Vagina (tissue), 2 donors: Measurements from ENCODE around the gene GTPBP6. TPM values are rescaled to one million over a fixed set of nuclear protein-coding genes. Genes with fewer than 3 reads are reported as not detected.
"Not testable (repeated sequence)": the region's sequence is repeated elsewhere in the genome, so short reads cannot be mapped to it uniquely, and the experiment has no call there.

ENCODE experiments used
- DNase-seq, 2 donors: peaks; one replicate each; pipeline ENCODE4 v3.0.0-alpha.2; 2017; ENCODE audit errors: extremely low spot score in 2 of 2
- H3K27ac ChIP-seq: fragments of 200-600 bp; sonication (generic); one replicate; pipeline ENCODE4 v1.5.1; 2019
- H3K27me3 ChIP-seq: fragments of 200-600 bp; sonication (generic); one replicate; pipeline ENCODE4 v1.5.1; 2019
- H3K36me3 ChIP-seq, 2 donors: fragments of 200-600 bp; sonication (generic); one replicate each; pipeline ENCODE4 v1.5.1; 2017 to 2019
- H3K4me1 ChIP-seq: fragments of 200-600 bp; sonication (generic); one replicate; pipeline ENCODE4 v1.5.1; 2019
- H3K4me3 ChIP-seq, 2 donors: fragments of 200-600 bp; sonication (generic); 1 replicate in 1 of 2; 2 replicates in 1 of 2; pipeline ENCODE4 v1.5.1; 2016 to 2019
- H3K9me3 ChIP-seq: fragments of 200-600 bp; sonication (generic); one replicate; pipeline ENCODE4 v1.5.1; 2019
- POLR2A ChIP-seq, 2 donors: fragments of 450-650 bp; IDR thresholded peaks; one replicate each; pipeline ENCODE4 v1.6.1; 2017; ENCODE audit warnings: antibody characterized with exemption in 2 of 2, mild to moderate bottlenecking in 2 of 2, moderate library complexity in 2 of 2
- POLR2AphosphoS5 ChIP-seq, 2 donors: sonication (generic); formaldehyde crosslinking; IDR thresholded peaks; one replicate each; pipeline ENCODE4 v1.9.0; 2017; ENCODE audit warnings: antibody characterized with exemption in 2 of 2, mild to moderate bottlenecking in 2 of 2, low read depth in 1 of 2; ENCODE audit not compliant: insufficient read depth in 1 of 2
- intact Hi-C: fragments of 100-400 bp; cut with DNase I; formaldehyde crosslinking; loops from one replicate; pipeline ENCODE4 v1.15.1; 2023
- total RNA-seq: library from RNA; depleted of rRNA; stranded (reverse); fragments of >200 nt; gene quantifications from one replicate; pipeline ENCODE4 v1.2.3, GENCODE V29; 2016
- TF ChIP-seq, protein P1 (sequence below), 3 experiments: fragments of 450-650 bp in 2 of 3; fragments of 200-600 bp in 1 of 3; sonication (generic) in 1 of 3; IDR thresholded peaks; one replicate each; pipeline ENCODE4 v1.5.1; 2017 to 2019; ENCODE audit warnings: antibody characterized with exemption in 3 of 3, mild to moderate bottlenecking in 2 of 3, moderate library complexity in 2 of 3

Gene GTPBP6
- total RNA-seq, 1 donor from 2014 or later, result 30.9 TPM

DNA sequence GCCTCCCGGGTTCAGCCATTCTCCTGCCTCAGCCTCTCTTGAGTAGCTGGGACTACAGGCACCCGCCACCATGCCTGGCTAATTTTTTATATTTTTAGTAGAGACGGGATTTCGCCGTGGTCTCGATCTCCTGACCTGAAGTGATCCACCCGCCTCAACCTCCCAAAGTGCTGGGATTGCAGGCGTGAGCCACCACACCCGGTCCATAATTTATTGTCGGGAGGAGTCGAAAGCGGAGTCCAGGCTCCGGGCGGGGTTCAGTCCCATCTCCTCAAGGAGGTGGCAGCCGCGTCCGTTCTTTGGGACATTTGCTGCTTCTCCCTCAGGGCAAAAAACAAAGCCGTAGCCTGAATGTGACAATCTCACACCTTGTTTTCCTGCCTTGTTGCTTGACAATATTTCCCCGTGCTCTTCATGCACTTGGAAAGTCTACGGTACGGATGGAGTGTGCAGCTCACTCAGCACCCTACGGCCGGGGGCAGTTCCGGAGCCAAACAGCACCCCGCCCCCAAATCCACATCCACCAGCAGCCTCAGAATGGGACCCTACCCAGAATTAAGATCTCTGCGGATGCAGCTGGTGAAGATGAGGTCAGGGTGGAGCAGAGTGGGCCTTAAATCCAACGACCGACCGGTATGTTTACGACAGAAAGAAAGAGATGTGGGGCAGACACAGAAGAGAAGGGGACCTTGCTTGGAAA, 9.6 kb downstream of the GTPBP6 start:
- TF ChIP-seq POLR2A (IDR thresholded peaks at IDR 0.05), result no peak
- TF ChIP-seq POLR2AphosphoS5 (IDR thresholded peaks at IDR 0.05; ENCODE audit: insufficient read depth in 1 of 2, low read depth in 1 of 2), result no peak

DNA sequence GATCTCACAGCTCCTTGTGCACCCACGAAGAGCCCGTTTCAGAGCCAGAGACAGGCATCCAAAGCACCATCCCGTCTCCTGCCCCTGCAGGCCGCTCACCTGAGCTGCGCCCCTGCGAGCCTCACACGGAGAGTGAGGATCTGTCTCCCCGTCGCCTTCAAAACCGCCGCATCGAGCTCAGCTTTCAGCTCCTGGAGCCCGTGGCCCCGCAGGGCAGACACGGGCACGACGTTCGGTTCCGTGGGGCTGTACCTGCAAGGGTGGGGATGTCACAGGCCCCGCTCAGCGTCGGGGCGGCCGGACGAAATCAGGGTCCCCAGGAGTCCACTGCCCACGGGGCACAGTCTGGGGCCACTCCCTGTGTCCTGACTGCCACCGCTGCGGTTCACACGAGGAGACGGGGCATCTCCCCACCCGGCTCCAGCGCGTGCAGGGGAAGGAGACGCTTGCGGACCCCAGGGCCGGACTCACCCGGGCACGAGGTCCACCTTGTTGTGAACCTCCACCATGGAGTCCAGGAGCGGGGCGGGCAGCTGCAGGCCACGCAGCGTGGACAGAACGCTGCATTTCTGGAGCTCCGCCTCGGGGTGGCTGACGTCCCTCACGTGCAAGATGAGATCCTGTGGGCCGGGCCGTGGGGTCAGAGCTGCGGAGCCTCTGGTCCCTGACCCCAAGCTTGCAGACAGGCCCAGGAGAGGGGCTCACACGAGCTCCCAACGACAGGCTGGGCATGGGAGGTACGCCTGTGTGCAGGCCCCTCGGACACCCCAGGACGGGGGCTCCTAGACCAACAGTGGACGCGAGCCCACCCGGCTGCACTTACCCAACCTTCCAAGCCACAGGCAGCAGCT, 11.1 kb downstream of the GTPBP6 start:
- Histone ChIP-seq H3K9me3 (no peaks in the 10 kb centered on the region), H3K4me1 (no peaks in the 10 kb centered on the region), H3K27me3 (no peaks in the 10 kb centered on the region), H3K4me3 (no peak overlapping the region), H3K36me3 (peaks cover 3 to 74% of the 10 kb centered on the region in 2 donors), H3K27ac (no peak overlapping the region)
- intact Hi-C loops, result no loop called here
- DNase-seq, result no peak
- no peak for TF ChIP-seq POLR2AphosphoS5 (IDR thresholded peaks at IDR 0.05; ENCODE audit: insufficient read depth in 1 of 2, low read depth in 1 of 2)
- TF ChIP-seq, protein P1, sequence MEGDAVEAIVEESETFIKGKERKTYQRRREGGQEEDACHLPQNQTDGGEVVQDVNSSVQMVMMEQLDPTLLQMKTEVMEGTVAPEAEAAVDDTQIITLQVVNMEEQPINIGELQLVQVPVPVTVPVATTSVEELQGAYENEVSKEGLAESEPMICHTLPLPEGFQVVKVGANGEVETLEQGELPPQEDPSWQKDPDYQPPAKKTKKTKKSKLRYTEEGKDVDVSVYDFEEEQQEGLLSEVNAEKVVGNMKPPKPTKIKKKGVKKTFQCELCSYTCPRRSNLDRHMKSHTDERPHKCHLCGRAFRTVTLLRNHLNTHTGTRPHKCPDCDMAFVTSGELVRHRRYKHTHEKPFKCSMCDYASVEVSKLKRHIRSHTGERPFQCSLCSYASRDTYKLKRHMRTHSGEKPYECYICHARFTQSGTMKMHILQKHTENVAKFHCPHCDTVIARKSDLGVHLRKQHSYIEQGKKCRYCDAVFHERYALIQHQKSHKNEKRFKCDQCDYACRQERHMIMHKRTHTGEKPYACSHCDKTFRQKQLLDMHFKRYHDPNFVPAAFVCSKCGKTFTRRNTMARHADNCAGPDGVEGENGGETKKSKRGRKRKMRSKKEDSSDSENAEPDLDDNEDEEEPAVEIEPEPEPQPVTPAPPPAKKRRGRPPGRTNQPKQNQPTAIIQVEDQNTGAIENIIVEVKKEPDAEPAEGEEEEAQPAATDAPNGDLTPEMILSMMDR (IDR thresholded peaks at IDR 0.05), result no peak
- TF ChIP-seq POLR2A (IDR thresholded peaks at IDR 0.05), result no peak

More for the DNA sequence above, 9.6 kb downstream of the GTPBP6 start:
- no peak for DNase-seq
- peaks cover 3 to 74% of the 10 kb centered on the region in 2 donors for H3K36me3 ChIP-seq
- intact Hi-C loops, result no loop called here
- H3K27me3 ChIP-seq, result no peaks in the 10 kb centered on the region
- H3K4me3 ChIP-seq, result no peak overlapping the region
- no peaks in the 10 kb centered on the region for H3K4me1 ChIP-seq
- no peak overlapping the region for H3K27ac ChIP-seq
- H3K9me3 ChIP-seq, result no peaks in the 10 kb centered on the region

DNA sequence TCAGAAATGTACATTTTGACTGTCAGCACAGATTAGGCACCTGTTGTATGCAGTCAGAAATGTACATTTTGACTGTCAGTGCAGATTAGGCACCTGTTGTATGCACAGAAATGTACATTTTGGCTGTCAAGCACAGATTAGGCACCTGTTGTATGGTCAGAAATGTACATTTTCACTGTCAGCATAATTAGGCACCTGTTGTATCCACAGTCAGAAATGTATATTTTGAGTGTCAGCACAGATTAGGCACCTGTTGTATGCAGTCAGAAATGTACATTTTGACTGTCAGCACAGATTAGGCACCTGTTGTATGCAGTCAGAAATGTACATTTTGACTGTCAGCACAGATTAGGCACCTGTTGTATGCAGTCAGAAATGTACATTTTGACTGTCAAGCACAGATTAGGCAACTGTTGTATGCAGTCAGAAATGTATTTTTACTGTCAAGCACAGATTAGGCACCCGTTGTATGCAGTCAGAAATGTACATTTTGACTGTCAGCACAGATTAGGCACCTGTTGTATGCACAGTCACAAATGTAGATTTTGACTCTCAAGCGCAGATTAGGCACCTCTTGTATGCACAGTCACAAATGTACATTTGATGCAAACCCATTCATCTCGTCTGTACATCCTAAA, 11.9 kb downstream of the GTPBP6 start:
- H3K27me3 ChIP-seq, H3K9me3 ChIP-seq, H3K4me3 ChIP-seq, H3K4me1 ChIP-seq, intact Hi-C loops, DNase-seq, H3K27ac ChIP-seq: not testable (repeated sequence)
- H3K36me3 ChIP-seq, result peaks cover 3 to 74% of the 10 kb centered on the region in 2 donors

DNA sequence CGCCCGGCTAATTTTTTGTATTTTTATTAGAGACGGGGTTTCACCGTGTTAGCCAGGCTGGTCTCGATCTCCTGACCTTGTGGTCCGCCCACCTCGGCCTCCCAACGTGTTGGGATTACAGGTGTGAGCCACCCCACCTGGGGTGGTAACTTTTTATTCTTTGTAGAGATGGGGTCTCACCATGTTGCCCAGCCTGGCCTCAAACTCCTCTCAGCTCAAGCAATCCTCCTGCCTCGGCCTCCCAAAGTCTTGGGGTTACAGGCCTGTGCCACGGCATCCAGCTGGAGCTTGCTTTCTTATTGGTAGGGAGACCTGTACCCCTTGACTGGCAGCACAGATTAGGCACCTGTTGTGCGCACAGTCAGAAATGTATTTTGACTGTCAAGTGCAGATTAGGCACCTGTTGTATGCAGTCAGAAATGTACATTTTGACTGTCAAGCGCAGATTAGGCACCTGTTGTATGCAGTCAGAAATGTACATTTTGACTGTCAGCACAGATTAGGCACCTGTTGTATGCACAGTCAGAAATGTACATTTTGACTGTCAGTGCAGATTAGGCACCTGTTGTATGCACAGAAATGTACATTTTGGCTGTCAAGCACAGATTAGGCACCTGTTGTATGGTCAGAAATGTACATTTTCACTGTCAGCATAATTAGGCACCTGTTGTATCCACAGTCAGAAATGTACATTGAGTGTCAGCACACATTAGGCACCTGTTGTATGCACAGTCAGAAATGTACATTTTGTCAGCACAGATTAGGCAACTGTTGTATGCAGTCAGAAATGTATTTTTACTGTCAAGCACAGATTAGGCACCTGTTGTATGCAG, 12.6 kb downstream of the GTPBP6 start:
- H3K27me3 ChIP-seq, H3K4me1 ChIP-seq, H3K4me3 ChIP-seq, DNase-seq, intact Hi-C loops, H3K9me3 ChIP-seq, H3K27ac ChIP-seq: not testable (repeated sequence)
- peaks cover 3 to 74% of the 10 kb centered on the region in 2 donors for H3K36me3 ChIP-seq

DNA sequence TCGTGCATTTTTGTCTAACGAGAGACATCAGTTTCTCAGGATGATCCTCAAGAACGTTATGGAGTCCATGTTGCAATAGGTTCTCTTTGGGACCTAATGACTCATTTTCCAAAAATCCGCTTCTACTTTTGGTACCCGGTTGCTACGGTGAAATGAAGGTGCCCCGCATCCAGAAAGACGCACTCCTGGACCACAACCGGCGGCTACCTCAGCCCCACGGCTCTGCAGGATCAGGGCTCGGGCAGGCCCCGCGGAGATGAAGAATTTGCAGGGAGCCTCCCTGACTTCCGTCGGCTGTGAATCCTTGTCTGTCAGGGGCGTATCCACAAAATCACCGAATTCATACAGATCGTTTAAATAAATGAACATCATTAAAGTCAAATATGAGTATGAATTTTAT, 15.6 kb downstream of the GTPBP6 start:
- H3K27ac ChIP-seq, result no peak overlapping the region
- peaks cover 0 to 72% of the 10 kb centered on the region in 2 donors for H3K36me3 ChIP-seq
- DNase-seq, result no peak
- intact Hi-C loops, result no loop called here
- no peaks in the 10 kb centered on the region for H3K27me3 ChIP-seq
- H3K9me3 ChIP-seq, result no peaks in the 10 kb centered on the region
- no peak overlapping the region for H3K4me3 ChIP-seq
- TF ChIP-seq, protein P1 (IDR thresholded peaks at IDR 0.05), result no peak
- TF ChIP-seq POLR2AphosphoS5 (IDR thresholded peaks at IDR 0.05; ENCODE audit: insufficient read depth in 1 of 2, low read depth in 1 of 2) (no peak), POLR2A (IDR thresholded peaks at IDR 0.05) (no peak)
- H3K4me1 ChIP-seq, result no peaks in the 10 kb centered on the region

DNA sequence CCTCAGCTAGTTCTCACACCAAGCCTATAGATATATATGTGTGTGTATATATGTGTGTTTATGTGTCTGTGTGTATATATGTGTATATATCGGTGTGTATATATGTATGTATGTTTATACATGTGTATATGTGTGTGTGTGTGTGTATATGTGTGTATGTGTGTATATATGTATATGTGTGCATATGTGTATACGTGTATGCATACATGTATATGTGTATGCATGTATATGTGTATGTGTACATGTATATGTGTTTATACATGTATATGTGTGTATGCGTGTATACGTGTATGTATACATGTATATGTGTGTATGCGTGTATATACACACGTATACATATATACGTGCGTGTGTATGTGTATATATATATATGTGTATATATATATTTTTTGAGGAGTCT, 18.3 kb downstream of the GTPBP6 start:
- TF ChIP-seq POLR2AphosphoS5 (IDR thresholded peaks at IDR 0.05; ENCODE audit: insufficient read depth in 1 of 2, low read depth in 1 of 2) (no peak), POLR2A (IDR thresholded peaks at IDR 0.05) (no peak)
- TF ChIP-seq, protein P1 (IDR thresholded peaks at IDR 0.05), result no peak
- Histone ChIP-seq H3K27me3 (no peaks in the 10 kb centered on the region), H3K27ac (no peak overlapping the region), H3K36me3 (peaks cover 0 to 48% of the 10 kb centered on the region in 2 donors), H3K4me1 (no peaks in the 10 kb centered on the region), H3K4me3 (no peak overlapping the region), H3K9me3 (no peaks in the 10 kb centered on the region)
- no peak for DNase-seq
- intact Hi-C loops, result no loop called here
